ENCODE results near the gene KRT9. TPM values are rescaled to one million over a fixed set of nuclear protein-coding genes. Genes with fewer than 3 reads are reported as not detected.
"Not testable (repeated sequence)": the region's sequence is repeated elsewhere in the genome, so short reads cannot be mapped to it uniquely, and the experiment has no call there.

KRT9 gene
- not detected for total RNA-seq

DNA sequence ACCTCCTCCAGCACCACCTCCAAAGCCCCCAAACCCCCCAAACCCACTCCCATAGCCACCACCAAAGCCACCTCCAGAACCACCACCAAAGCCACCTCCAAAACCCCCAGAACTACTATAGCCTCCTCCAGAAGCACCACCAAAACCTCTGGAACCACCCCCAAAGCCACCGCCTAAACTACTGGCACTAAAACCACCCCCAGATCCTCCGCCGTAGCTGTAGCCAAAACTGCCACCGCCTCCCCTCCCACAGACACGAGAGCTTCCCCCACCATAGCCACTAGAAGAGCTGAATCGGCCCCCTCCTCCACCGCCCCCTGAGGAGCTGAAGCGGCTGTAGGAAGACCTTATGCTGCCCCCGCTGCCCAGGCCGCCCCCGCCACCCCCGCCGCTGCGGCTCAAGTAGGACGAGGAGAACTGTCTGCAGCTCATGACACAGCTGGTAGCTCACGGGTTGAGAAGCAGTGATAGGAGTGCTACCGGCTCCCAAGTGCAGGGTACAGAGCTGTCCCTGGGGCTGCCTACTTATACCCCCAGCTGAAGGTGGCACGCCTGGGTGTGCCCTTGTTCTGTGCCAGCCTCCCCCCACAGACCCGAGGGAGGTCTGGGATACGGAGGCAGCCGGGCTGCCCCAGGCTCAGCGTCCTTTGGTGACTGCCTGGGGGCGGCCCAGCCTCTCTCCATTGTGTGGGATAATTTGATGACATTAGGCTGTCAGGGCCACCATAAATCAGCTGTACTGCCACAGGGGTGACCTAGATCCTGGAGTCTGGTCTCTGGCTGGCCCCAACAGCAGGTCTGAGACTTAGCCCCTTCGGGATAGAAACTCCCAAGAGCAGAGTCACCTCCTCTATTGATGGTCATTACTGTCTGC lies at the start of gene KRT9:
Gene KRT9 (minus strand): TSS at position 499 of the 874 bp plus-strand sequence. CDS start 67 bp downstream, at position 432.
- H3K4me1 ChIP-seq = no peaks in the 10 kb centered on the region
- intact Hi-C loops (cut with DNase I) = no loop called here
- H3K4me3 ChIP-seq = no peak within 1 kb of the TSS
- H3K27ac ChIP-seq = no peak within 1 kb of the TSS
- H3K36me3 ChIP-seq = no peaks in the 10 kb centered on the region
- TF ChIP-seq, protein P1, sequence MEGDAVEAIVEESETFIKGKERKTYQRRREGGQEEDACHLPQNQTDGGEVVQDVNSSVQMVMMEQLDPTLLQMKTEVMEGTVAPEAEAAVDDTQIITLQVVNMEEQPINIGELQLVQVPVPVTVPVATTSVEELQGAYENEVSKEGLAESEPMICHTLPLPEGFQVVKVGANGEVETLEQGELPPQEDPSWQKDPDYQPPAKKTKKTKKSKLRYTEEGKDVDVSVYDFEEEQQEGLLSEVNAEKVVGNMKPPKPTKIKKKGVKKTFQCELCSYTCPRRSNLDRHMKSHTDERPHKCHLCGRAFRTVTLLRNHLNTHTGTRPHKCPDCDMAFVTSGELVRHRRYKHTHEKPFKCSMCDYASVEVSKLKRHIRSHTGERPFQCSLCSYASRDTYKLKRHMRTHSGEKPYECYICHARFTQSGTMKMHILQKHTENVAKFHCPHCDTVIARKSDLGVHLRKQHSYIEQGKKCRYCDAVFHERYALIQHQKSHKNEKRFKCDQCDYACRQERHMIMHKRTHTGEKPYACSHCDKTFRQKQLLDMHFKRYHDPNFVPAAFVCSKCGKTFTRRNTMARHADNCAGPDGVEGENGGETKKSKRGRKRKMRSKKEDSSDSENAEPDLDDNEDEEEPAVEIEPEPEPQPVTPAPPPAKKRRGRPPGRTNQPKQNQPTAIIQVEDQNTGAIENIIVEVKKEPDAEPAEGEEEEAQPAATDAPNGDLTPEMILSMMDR (IDR thresholded peaks at IDR 0.05) = no peak
- no peaks in the 10 kb centered on the region for H3K27me3 ChIP-seq
- DNase-seq (ENCODE audit: low spot score in 2 of 2) = no peak
- no peaks in the 10 kb centered on the region for H3K9me3 ChIP-seq

GRCh38 chr17:41621435-41621817 lies 49.6 kb upstream of the KRT9 start:
- DNase-seq (ENCODE audit: low spot score in 2 of 2); H3K27me3 ChIP-seq; H3K9me3 ChIP-seq; H3K4me1 ChIP-seq; H3K4me3 ChIP-seq; H3K36me3 ChIP-seq: not testable (repeated sequence)
- intact Hi-C loops (cut with DNase I) = loop anchor here (10.0 kb wide), 1 partner anchor 307 kb away; the partner anchor contains the start of gene KRTAP17-1
- H3K27ac ChIP-seq = peak overlapping the region in 1 of 2 donors; percentile 26

GRCh38 chr17:41620583-41621434 lies 49.0 kb upstream of the KRT9 start:
- no peaks in the 10 kb centered on the region for H3K36me3 ChIP-seq
- H3K27me3 ChIP-seq = no peaks in the 10 kb centered on the region
- intact Hi-C loops (cut with DNase I) = loop anchor here (10.0 kb wide), 1 partner anchor 306 kb away; the partner anchor contains the start of gene KRTAP17-1
- no peak overlapping the region for H3K4me3 ChIP-seq
- peak overlapping the region in 1 of 2 donors; percentile 26 for H3K27ac ChIP-seq
- TF ChIP-seq, protein P1 (IDR thresholded peaks at IDR 0.05) = no peak
- DNase-seq (ENCODE audit: low spot score in 2 of 2) = no peak
- no peaks in the 10 kb centered on the region for H3K4me1 ChIP-seq
- no peaks in the 10 kb centered on the region for H3K9me3 ChIP-seq

- intact Hi-C loops (cut with DNase I) = loop anchor here (10.0 kb wide), 1 partner anchor 305 kb away; the partner anchor contains the start of gene KRTAP17-1
- H3K36me3 ChIP-seq; DNase-seq (ENCODE audit: low spot score in 2 of 2); H3K4me3 ChIP-seq; H3K4me1 ChIP-seq; H3K27ac ChIP-seq; H3K9me3 ChIP-seq; H3K27me3 ChIP-seq: not testable (repeated sequence)
Measured at GRCh38 chr17:41619927-41620582, 48.2 kb upstream of the KRT9 start.

- DNase-seq (ENCODE audit: low spot score in 2 of 2) = no peak
- no peaks in the 10 kb centered on the region for H3K9me3 ChIP-seq
- H3K4me3 ChIP-seq = no peak overlapping the region
- H3K27ac ChIP-seq = no peak overlapping the region
- intact Hi-C loops (cut with DNase I) = no loop called here
- H3K4me1 ChIP-seq = no peaks in the 10 kb centered on the region
- H3K36me3 ChIP-seq = no peaks in the 10 kb centered on the region
- TF ChIP-seq, protein P1 (IDR thresholded peaks at IDR 0.05) = no peak
- no peaks in the 10 kb centered on the region for H3K27me3 ChIP-seq
Measured at GRCh38 chr17:41619036-41619926, 47.4 kb upstream of the KRT9 start.

Measured in ascending aorta (tissue), 2 donors.